Astrocyte (in vitro differentiated cells and primary cell): ENCODE results near the gene CYTH3.

Experiments used
- CTCF ChIP-seq: IDR thresholded peaks from 2 replicates; pipeline ENCODE4 v1.5.1; 2011; ENCODE audit warnings: low read depth, mild to moderate bottlenecking, inconsistent platforms, low read length, moderate library complexity; ENCODE audit not compliant: insufficient read depth
- EZH2 ChIP-seq: IDR thresholded peaks from 2 replicates; pipeline ENCODE4 v1.6.1; 2012; ENCODE audit warnings: mild to moderate bottlenecking, low read length, inconsistent platforms; ENCODE audit not compliant: insufficient read depth

- no peak for TF ChIP-seq CTCF
- no peak for TF ChIP-seq EZH2
Observed at GRCh38 chr7:6162331-6162620, 110.1 kb downstream of the CYTH3 start.
